Head of caudate nucleus (tissue), 42 donors: ENCODE data around the gene MEGF6.
A peak's percentile ranks its signal among the peaks of the same experiment; 100 is the strongest.

ENCODE experiments used
- DNase-seq, 42 donors: peaks; one replicate each; pipeline versions ENCODE4 v3.0.0 to v3.0.0-alpha.2; 2020 to 2021; ENCODE audit warnings: mixed read lengths in 7 of 42
- intact Hi-C: fragments of 100-400 bp; cut with DNase I; formaldehyde crosslinking; loops from one replicate; pipeline ENCODE4 v1.15.0; 2022

Gene MEGF6

DNA sequence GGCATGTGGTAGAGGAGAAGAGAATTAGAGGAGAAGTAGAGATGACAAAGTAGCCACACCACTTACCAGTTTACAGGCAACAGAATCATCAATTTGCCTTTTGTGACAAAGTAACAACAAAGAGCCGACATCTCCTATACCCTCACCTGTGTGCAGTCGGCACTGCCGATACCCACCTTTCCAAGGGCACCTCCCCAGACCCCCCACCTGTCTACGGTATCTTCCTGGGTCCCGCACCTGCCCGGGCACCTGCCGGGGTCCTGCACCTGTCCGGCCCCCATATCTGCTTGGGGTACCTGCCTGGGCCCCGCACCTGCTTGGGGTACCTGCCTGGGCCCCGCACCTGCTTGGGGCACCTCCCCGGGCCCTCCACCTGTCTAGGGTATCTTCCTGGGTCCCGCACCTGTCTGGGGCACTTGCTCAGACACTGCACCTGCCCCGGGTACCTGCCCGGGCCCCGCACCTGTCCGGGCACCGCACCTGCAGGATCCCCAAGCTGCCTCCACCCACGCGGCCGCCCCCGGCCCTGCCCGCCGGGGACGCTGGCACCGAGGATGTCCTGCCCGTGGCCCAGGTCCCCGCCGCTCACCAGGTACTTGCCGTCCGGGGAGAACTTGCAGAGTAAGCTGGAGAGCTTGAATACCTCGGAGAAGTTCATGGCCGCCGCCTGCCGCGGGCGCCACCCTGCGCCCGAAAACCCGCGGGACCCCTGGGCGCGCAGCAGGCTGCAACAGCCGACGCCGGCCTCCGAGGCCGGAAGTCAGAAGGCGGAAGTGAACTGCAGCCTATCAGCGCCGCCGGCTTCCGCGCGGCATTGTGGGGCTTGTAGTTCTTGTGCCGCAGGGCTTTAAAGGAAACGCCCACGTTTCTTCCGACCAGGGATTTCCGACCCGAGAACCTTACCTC, 38.3 kb upstream of the MEGF6 start, which contains the start of gene WRAP73:
TSS of gene WRAP73 (minus strand) at position 762 of the 906 bp plus-strand sequence. CDS start at position 658, 104 bp downstream.
- intact Hi-C loops, result loop anchor here (2.0 to 10.0 kb wide), 2 partner anchors 25 to 75 kb away; partner anchors contain the start of gene TPRG1L
- DNase-seq, result peak; percentile 75 to 95 (median 90)

- DNase-seq, result no peak
Observed at GRCh38 chr1:3646596-3646995, 35.3 kb upstream of the MEGF6 start.

GRCh38 chr1:3645666-3646355, 34.5 kb upstream of the MEGF6 start:
- intact Hi-C loops, result loop anchor here (10.0 kb wide), 1 partner anchor 79 kb away; no protein-coding TSS in a partner anchor
- DNase-seq, result no peak

More at GRCh38 chr1:3646596-3646995, 35.3 kb upstream of the MEGF6 start:
- intact Hi-C loops, result loop anchor here (10.0 kb wide), 1 partner anchor 78 kb away; no protein-coding TSS in a partner anchor

DNA sequence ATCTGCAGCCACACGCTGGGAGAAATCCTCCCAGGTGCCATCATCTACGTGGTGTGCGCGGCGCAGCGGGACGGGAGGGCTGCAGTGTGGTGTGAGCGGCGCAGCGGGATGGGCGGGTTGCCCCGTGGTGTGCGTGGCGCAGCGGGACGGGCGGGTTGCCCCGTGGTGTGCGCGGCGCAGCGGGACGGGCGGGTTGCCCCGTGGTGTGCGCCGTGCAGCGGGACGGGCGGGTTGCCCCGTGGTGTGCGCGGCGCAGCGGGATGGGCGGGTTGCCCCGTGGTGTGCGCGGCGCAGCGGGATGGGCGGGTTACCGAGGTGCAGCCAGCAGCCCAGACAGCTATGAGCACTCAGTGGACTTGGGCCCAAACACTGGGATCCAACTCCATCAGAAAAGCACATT, 33.9 kb upstream of the MEGF6 start:
- DNase-seq, result peak in 1 of 42 donors; percentile 9
- intact Hi-C loops, result loop anchor here (10.0 kb wide), 1 partner anchor 80 kb away; no protein-coding TSS in a partner anchor

GRCh38 chr1:3644273-3644672, 33.0 kb upstream of the MEGF6 start:
- intact Hi-C loops, result loop anchor here (10.0 kb wide), 1 partner anchor 81 kb away; no protein-coding TSS in a partner anchor
- no peak for DNase-seq

DNA sequence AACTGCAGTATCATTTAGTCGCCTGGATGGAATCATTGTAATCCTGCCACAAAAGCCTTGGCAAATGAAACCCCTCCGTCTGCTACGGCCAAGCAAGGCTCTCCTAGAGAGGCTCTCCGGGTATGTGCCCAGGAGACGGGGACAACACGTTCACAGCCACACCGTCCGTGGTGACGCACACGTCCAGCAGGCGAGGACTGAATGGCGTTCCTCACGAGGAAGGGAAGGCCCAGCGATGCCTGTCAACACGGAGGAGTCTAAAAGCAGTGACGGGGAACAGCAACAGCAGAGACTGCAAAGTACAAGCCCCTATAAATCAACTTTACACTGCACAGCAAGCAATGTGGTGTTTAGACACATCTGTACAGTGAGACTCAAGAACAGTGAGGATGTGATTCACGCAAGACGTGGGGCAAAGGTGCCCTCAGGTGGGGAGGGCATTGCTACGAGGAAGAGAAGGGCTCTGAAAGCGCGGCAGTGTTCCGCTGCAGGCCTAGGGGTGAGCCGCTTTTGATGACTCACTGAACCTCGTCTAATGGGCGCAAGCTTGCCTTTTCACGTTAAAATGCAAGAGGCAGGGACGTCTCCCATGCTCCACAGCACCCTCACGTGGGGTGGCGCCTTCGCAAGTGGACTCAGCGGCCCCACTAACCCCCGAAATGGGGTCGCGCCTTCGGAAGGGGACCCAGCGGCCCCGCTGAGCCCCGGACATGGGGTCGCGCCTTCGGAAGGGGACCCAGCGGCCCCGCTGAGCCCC, 31.8 kb upstream of the MEGF6 start:
- DNase-seq, result peak in 1 of 42 donors; percentile 3
- intact Hi-C loops, result loop anchor here (10.0 kb wide), 1 partner anchor 82 kb away; no protein-coding TSS in a partner anchor

DNA sequence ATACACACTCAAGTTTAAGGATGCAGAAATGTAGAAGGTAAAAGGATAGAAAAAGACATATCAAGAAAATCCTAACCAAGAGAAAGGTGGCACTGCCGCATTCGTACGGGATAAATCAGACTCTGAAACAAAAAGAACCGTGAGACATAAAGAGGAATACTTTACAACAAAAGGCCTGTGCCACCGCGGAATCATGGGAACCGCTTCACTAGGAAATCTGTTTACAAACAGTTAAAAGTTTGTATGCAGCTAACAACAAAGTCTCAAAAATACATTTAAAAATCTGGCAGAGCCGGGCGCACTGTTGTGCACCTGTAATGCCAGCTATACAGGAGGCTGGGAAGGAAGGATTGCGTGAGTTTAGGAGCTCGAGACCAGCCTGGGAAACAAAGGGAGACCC, 30.5 kb upstream of the MEGF6 start:
- DNase-seq, result no peak
- intact Hi-C loops, result loop anchor here (10.0 kb wide), 1 partner anchor 83 kb away; no protein-coding TSS in a partner anchor

DNA sequence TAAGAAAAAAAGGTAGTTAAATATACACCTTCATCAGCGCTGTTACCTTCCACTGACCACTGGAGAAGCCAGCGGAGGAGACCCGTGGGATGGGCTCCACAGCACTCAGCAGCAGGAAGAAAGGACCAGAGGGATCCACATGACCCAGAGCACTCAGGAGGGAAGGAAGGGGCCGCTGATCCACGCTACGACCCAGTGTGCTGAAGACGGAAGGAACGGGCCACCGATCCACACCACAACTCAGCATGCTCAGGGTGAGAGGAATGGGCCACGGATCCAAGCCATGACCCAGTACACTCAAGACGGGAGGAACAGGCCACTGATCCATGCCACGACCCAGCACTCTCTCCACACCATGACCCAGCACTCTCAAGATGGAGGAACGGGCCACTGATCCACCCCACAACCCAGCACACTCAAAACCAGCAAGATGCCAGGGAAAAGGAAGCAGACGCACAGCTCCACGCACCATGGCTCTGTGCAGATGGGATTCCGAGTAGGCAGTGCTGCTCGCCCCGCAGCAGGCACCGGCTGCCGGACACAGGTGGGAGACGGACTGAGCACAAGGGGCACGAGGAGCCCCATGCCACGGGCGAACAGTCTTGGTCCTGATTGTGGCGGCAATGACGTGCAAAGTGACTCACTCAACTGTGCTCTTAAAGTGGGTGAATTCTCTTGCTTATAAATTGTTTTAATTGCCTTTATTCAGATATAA, 29.9 kb upstream of the MEGF6 start:
- DNase-seq, result peak in 1 of 42 donors; percentile 8
- intact Hi-C loops, result loop anchor here (10.0 kb wide), 1 partner anchor 84 kb away; no protein-coding TSS in a partner anchor

- intact Hi-C loops, result loop anchor here (10.0 kb wide), 1 partner anchor 85 kb away; no protein-coding TSS in a partner anchor
- no peak for DNase-seq
Observed at GRCh38 chr1:3640121-3640837, 29.0 kb upstream of the MEGF6 start.

DNA sequence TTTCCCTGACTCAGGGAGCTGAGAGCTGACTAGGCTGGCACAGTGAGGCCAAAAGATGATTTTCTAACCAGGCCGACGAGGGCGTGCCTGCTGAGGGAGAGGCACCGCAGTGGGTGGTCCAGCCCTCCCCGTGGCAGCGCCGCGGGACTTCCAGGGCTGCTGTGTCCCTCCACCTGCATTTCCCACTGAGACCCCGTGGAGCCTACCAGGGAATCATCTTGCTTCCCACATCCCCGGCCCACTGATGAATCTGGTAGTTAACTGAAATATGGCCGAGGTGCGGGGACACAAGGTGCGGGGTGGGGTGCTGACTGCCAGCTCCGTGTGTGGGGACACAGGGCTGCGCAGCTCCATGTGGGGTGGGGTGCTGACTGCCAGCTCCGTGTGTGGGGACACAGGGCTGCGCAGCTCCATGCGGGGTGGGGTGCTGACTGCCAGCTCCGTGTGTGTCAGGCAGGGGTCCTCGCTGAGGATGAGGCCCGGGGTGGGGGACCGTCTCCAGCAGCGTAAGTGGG, 28.1 kb upstream of the MEGF6 start:
- intact Hi-C loops, result no loop called here
- no peak for DNase-seq

DNA sequence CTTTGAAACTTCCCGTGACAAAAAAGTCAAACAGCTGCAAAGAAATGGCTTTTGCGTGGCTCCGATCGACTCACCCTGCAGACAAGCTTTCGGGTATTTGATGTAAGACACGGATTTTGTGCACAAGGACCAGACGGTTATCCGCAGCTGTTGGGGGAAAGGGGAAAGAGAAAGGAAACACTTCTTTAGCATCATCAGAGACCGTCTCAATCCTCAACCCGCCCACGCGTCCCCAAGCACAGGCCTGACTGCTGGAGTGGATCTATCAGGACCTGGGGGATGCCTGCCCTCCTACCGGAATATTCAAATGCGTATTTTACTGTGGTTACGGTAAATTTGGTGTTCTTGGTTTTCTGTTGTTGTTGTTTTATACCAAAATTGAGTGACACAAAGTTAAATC, 27.4 kb upstream of the MEGF6 start:
- no peak for DNase-seq

DNA sequence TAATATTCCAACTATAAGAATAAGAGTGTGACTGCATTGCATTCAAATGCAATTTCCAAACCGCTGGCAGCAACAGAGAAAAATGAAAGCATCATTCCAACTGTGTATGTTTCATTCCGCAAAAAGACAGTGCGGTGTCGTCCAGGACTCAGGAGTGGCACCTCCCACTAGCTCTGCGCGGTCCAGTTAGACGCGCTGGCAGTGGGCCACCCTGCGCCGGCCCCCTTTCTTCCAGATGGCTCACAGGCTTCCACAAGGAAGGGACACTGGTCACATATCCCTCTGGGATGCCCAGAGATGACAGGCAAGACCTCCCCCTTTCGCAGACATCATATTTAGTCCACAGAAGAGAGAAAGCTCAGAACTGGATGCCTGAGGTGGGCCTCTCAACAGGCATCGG, 26.7 kb upstream of the MEGF6 start:
- DNase-seq, result peak in 1 of 42 donors; percentile 11
- intact Hi-C loops, result no loop called here

More for the DNA sequence above, 27.4 kb upstream of the MEGF6 start:
- intact Hi-C loops, result no loop called here

DNA sequence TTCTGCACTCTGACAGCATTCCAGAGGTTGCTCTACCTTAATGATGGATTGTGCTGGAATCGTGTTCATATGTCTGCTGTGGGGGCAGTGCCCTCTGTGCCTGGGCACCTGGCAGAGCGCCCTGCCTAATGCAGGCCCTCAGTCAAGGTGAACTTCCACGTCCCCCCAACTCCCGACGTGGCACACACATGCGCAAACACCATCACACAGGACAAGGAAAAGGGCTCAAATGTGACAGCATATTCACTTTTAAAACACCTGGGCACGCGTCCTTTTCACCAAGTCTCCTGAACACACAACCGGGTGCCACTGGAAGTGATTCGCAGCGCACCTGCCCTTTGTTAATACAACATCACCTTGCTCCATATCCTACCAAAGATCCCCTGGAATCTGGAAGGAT, 25.2 kb upstream of the MEGF6 start:
- peak in 1 of 42 donors; percentile 4 for DNase-seq
- intact Hi-C loops, result no loop called here

- intact Hi-C loops, result no loop called here
- DNase-seq, result peak in 1 of 42 donors; percentile 7
Observed at GRCh38 chr1:3636080-3636479, 24.8 kb upstream of the MEGF6 start.

DNA sequence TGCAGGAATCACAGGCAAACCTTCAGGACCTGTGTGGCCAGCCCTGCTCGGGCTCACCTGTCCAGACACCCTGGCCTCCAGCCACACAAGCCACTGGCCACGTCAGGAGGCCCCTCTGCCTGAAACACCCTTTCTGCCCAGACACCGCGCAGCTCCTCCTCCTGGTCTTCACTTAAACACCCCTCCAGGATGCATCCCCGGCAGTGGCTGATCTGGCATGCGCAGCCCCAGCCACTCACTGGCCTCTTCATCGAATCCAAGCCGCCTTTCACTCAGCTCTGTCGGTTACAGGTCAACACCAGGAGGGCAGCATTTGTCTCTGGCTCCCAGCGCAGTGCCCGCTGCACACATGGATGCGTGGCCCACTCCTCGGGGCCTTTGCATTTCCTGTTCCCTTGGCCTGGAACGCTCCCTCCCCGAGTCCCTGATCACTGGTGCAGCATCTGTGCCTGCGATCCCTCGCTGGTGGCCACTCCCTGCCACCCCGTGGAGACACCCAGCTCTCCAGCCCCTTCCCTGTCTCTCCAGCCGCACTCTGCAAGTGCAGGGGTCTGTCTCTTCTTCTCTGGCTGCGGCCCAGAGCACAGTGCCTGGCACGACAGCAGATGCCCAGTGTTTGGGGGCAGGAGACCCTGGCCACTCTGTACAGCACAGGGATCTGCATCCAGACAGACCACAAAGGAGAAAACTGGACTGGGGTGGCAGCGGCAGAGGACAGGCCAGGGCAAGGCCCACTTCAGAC, 22.9 kb upstream of the MEGF6 start:
- no peak for DNase-seq
- intact Hi-C loops, result no loop called here

DNA sequence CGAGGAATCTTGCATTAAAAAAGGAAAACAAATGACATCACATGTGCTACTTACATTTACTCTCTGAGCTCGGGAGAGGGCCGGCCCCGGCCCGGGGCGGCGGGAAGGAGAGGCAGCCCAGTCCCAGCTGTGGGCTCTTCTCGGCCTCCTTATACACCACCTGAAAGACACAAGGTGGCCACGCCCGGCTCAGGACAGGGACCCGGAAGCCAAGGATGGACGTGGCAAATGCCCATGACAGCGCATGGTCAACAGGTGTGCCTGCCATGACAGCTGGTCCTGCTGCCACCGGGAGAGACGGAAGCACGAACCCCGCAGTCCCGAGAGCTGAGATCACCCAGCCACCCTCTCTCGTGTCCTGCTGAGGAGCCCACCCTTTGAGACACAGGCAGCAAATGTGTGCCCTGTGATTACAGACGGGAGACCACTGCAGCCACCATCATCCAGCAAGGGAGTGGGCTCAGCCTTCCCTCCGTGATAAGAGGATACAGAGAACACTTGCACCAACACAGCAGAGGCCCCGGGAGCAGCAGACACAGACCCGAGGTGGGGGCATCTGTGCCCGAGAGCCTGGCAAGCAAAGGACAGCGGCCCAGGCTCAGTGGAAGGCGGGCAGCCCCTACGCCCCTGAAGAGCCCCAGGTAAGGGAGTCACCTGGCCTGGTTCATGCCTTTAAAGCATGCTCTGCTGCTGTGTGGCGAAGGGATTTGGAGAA, 22.2 kb upstream of the MEGF6 start:
- intact Hi-C loops, result no loop called here
- no peak for DNase-seq
